ENCODE measurements around the gene CYP4F22. TPM values are rescaled to one million over a fixed set of nuclear protein-coding genes. Genes with fewer than 3 reads are reported as not detected.

The CYP4F22 gene
- total and polyA plus RNA-seq, 2 of the 8 experiments (the other 6 are each of a cell fraction or from before 2014, with no cell fraction given) = not detected

GRCh38 chr19:15584541-15585115 lies 76.3 kb downstream of the CYP4F22 start:
- H4K8ac ChIP-seq (ENCODE audit: extremely low read depth, insufficient read depth, low read length) = peak overlapping the region; percentile 36; the same call in 1 of the 2 replicates
- H3K79me2 ChIP-seq (ENCODE audit: control insufficient read depth in 1 of 2, insufficient read depth in 2 of 2, low read length in 2 of 2) = no peaks in the 10 kb centered on the region
- H4K5ac ChIP-seq (ENCODE audit: insufficient read length, low read depth, low read length) = no peak overlapping the region
- H2BK15ac ChIP-seq (ENCODE audit: low read length) = no peak overlapping the region
- H2AK5ac ChIP-seq (ENCODE audit: low read depth, low read length) = no peak overlapping the region
- no peaks in the 10 kb centered on the region for H3K27me3 ChIP-seq (replicated peaks in 1 of 4; ENCODE audit: control insufficient read depth in 3 of 4, extremely low read depth in 1 of 4, insufficient read depth in 3 of 4, low read length in 3 of 4)
- H2BK12ac ChIP-seq (ENCODE audit: low read depth, low read length) = no peak overlapping the region
- peak; percentile 84 to 93 (median 86) for TF ChIP-seq CTCF (IDR thresholded peaks at IDR 0.05; ENCODE audit: control extremely low read depth in 1 of 3, insufficient read depth in 1 of 3, low read depth in 1 of 3, low read length in 3 of 3)
- peak; percentile 75 to 81 for TF ChIP-seq RAD21 (IDR thresholded peaks at IDR 0.05 in 1 of 2, conservative IDR thresholded peaks at IDR 0.05 in 1 of 2; ENCODE audit: low read depth in 2 of 2, low read length in 2 of 2)
- TF ChIP-seq CBX5 (IDR thresholded peaks at IDR 0.05; ENCODE audit: low read depth, low read length) = no peak
- H3K14ac ChIP-seq (ENCODE audit: insufficient read length) = no peak overlapping the region
- H4K20me1 ChIP-seq (replicated peaks in 1 of 2; ENCODE audit: control insufficient read depth in 1 of 2, insufficient read depth in 2 of 2, low read length in 2 of 2) = no peaks in the 10 kb centered on the region
- H3K4ac ChIP-seq (replicated peaks; ENCODE audit: insufficient read length, low read depth, low read length) = no peak overlapping the region
- H3K23ac ChIP-seq (ENCODE audit: insufficient read length) = no peak overlapping the region
- H3K9ac ChIP-seq (replicated peaks in 1 of 4; ENCODE audit: extremely low read depth in 1 of 4, low read depth in 3 of 4, low read length in 3 of 4) = no peak overlapping the region
- H2BK5ac ChIP-seq (ENCODE audit: low read depth, low read length) = no peak overlapping the region
- no peak overlapping the region for H2AFZ ChIP-seq (ENCODE audit: low read length)
- no peaks in the 10 kb centered on the region for H3K36me3 ChIP-seq (ENCODE audit: control insufficient read depth in 2 of 4, insufficient read depth in 4 of 4, low read length in 3 of 4)
- H2BK120ac ChIP-seq (replicated peaks; ENCODE audit: low read depth, low read length) = no peak overlapping the region
- no peaks in the 10 kb centered on the region for H3K79me1 ChIP-seq (ENCODE audit: low read depth, low read length)
- 49% methylated on average over 21 of the region's 35 CpGs; no CpG with 5 or more reads in 1 of the 2 experiments for WGBS, 2 experiments (ENCODE audit: extremely low coverage in 1 of 2, insufficient coverage in 1 of 2, insufficient read length in 1 of 2, insufficient replicate concordance in 2 of 2, low coverage in 1 of 2, low lambda C conversion rate in 2 of 2, missing lambda C conversion rate in 1 of 2)
- POLR2A ChIA-PET (ENCODE audit: partially characterized antibody) = no interaction called here
- peaks cover 8 to 57% of the 10 kb centered on the region in 2 experiments for H3K9me3 ChIP-seq (ENCODE audit: insufficient read depth in 2 of 2, low read depth in 1 of 2, low read length in 1 of 2)
- H2BK20ac ChIP-seq (ENCODE audit: low read length) = no peak overlapping the region
- CTCF ChIA-PET (ENCODE audit: partially characterized antibody) = no interaction called here
- no peak overlapping the region for H4K91ac ChIP-seq (replicated peaks; ENCODE audit: insufficient read length, low read length)
- H3K4me1 ChIP-seq (replicated peaks in 1 of 4; ENCODE audit: control insufficient read depth in 3 of 4, insufficient read depth in 4 of 4, low read length in 3 of 4) = no peaks in the 10 kb centered on the region
- DNase-seq (ENCODE audit: low read depth in 1 of 2, low spot score in 2 of 2) = peak; percentile 15 to 91
- no peak overlapping the region for H3K4me3 ChIP-seq (ENCODE audit: extremely low read depth in 1 of 4, insufficient read depth in 2 of 4, low read depth in 3 of 4, low read length in 4 of 4)
- FAIRE-seq = no peak
- H3K18ac ChIP-seq (ENCODE audit: extremely low read depth, low read length) = no peak overlapping the region
- H3K56ac ChIP-seq (replicated peaks; ENCODE audit: insufficient read length, low read depth, low read length) = no peak overlapping the region
- no peak overlapping the region for H3K4me2 ChIP-seq (ENCODE audit: insufficient read depth in 1 of 2, low read depth in 2 of 2, low read length in 2 of 2)
- H3K23me2 ChIP-seq (ENCODE audit: low read depth, low read length) = no peaks in the 10 kb centered on the region
- no peak overlapping the region for H3K27ac ChIP-seq (ENCODE audit: low read depth, low read length)
